ENCODE results near the gene PPP1R9B.
A peak's percentile ranks its signal among the peaks of the same experiment; 100 is the strongest.

Gene PPP1R9B

GRCh38 chr17:50161911-50162288, 11.4 kb upstream of the PPP1R9B start:
- H3K4ac ChIP-seq (ENCODE audit: low read length), result no peak overlapping the region
- no peak overlapping the region for H3K23ac ChIP-seq (ENCODE audit: low read depth, low read length, poor library complexity)
- peak overlapping the region; percentile 39 for H2BK120ac ChIP-seq (ENCODE audit: low read depth, low read length)
- H2AK5ac ChIP-seq (ENCODE audit: low read depth, low read length), result peak overlapping the region; percentile 25
- no peak overlapping the region for H3K27ac ChIP-seq (replicated peaks; ENCODE audit: low read length)
- peaks cover 9 to 11% of the 10 kb centered on the region in 2 donors for H3K4me1 ChIP-seq (ENCODE audit: control insufficient read depth in 2 of 2, insufficient read depth in 1 of 2, low read depth in 1 of 2, low read length in 2 of 2)
- peak overlapping the region in 1 of 2 donors; percentile 26 for H3K4me3 ChIP-seq (ENCODE audit: low read length in 2 of 2)
- H4K91ac ChIP-seq (ENCODE audit: low read depth, low read length, poor library complexity), result peak overlapping the region; percentile 48
- DNase-seq (ENCODE audit: low spot score), result no peak
- no peaks in the 10 kb centered on the region for H3K36me3 ChIP-seq (replicated peaks in 1 of 2; ENCODE audit: control insufficient read depth in 2 of 2, insufficient read depth in 2 of 2, low read length in 2 of 2)
- H3K79me1 ChIP-seq (ENCODE audit: low read depth, low read length), result no peaks in the 10 kb centered on the region
- peak overlapping the region; percentile 2 for H2BK12ac ChIP-seq (ENCODE audit: low read length)
- H4K8ac ChIP-seq (ENCODE audit: low read depth, low read length), result peak overlapping the region; percentile 0
- no CpG with 5 or more reads among the region's 16 CpGs for WGBS, 2 donors (ENCODE audit: extremely low coverage in 2 of 2, insufficient read length in 2 of 2, insufficient replicate concordance in 1 of 2)
- peak overlapping the region; percentile 88 for H3K18ac ChIP-seq (ENCODE audit: low read length)
- no peaks in the 10 kb centered on the region for H3K9me3 ChIP-seq (replicated peaks in 1 of 2; ENCODE audit: control insufficient read depth in 2 of 2, insufficient read depth in 1 of 2, low read depth in 1 of 2, low read length in 2 of 2)
- peak overlapping the region; percentile 40 for H3K14ac ChIP-seq (ENCODE audit: low read length)
- H3K27me3 ChIP-seq (ENCODE audit: control insufficient read depth in 3 of 3, insufficient read depth in 3 of 3, low read depth in 1 of 3, low read length in 3 of 3), result peaks cover 0 to under 1% (median 0%) of the 10 kb centered on the region in 3 experiments
- H3K9ac ChIP-seq (ENCODE audit: low read depth, low read length, poor library complexity), result peak overlapping the region; percentile 16
- peak overlapping the region; percentile 90 for H2AFZ ChIP-seq (ENCODE audit: low read length)
- no peak overlapping the region for H2BK5ac ChIP-seq (ENCODE audit: low read length)
- H3K4me2 ChIP-seq (ENCODE audit: insufficient read depth, low read length, poor library complexity, severe bottlenecking), result peak overlapping the region; percentile 69
- peak overlapping the region; percentile 86 for H2BK15ac ChIP-seq (ENCODE audit: low read length)

DNA sequence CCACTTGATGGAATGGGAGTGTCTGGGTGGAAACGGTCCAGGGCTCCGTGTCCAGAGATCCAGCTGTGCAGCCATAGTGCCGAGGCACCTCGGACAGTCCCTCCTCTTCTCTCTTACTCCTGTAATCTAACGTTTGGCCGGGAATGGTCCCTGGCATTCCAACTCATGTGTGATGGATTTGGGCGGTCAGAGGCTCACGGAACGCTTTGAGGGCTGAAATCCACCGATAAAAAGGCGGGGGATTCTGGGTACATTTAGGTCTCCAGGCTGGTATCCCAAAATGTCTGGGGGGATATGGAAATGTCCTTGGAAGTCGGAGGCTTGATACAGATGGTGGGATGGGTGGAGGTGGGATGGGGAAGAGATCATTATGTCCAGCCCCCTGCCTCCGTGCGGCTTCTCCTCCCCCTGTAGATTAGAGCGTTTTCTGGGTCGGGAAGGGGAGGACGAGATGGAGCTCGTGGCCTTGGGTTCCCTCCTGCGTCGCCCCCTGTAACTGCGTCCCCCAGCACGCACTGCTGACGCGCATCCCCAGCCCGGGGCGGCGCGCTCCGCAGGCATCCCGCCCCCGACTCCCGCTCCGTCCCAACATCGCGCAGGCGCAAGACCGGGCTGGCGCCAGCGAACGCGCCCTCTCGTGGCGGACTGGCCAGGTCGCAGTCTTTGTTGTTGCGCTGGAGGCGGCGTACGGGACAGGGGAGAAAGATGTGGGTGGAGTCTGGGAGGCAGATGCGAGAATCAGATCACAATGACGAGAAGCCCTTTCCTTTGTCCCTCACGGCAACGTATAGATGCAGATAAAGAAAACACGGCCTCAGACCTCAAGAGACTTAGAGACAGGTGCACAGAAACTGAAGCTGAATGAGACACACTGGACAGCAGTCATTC, 10.8 kb upstream of the PPP1R9B start:
- Histone ChIP-seq H4K91ac (ENCODE audit: low read depth, low read length, poor library complexity) (peak overlapping the region; percentile 19), H3K18ac (ENCODE audit: low read length) (peak overlapping the region; percentile 88), H3K9ac (ENCODE audit: low read depth, low read length, poor library complexity) (peak overlapping the region; percentile 82), H2BK5ac (ENCODE audit: low read length) (no peak overlapping the region), H4K8ac (ENCODE audit: low read depth, low read length) (peak overlapping the region; percentile 0), H2BK12ac (ENCODE audit: low read length) (peak overlapping the region; percentile 2), H3K36me3 (replicated peaks in 1 of 2; ENCODE audit: control insufficient read depth in 2 of 2, insufficient read depth in 2 of 2, low read length in 2 of 2) (no peaks in the 10 kb centered on the region), H2BK15ac (ENCODE audit: low read length) (peak overlapping the region; percentile 86), H3K4me2 (ENCODE audit: insufficient read depth, low read length, poor library complexity, severe bottlenecking) (peak overlapping the region; percentile 69), H3K4me3 (ENCODE audit: low read length in 2 of 2) (peak overlapping the region; percentile 50 to 74), H2AFZ (ENCODE audit: low read length) (peak overlapping the region; percentile 90), H2AK5ac (ENCODE audit: low read depth, low read length) (no peak overlapping the region), H3K4ac (ENCODE audit: low read length) (no peak overlapping the region), H3K27ac (replicated peaks; ENCODE audit: low read length) (no peak overlapping the region), H3K4me1 (ENCODE audit: control insufficient read depth in 2 of 2, insufficient read depth in 1 of 2, low read depth in 1 of 2, low read length in 2 of 2) (peaks cover 9 to 11% of the 10 kb centered on the region in 2 donors), H3K9me3 (replicated peaks in 1 of 2; ENCODE audit: control insufficient read depth in 2 of 2, insufficient read depth in 1 of 2, low read depth in 1 of 2, low read length in 2 of 2) (no peaks in the 10 kb centered on the region), H3K27me3 (ENCODE audit: control insufficient read depth in 3 of 3, insufficient read depth in 3 of 3, low read depth in 1 of 3, low read length in 3 of 3) (no peaks in the 10 kb centered on the region), H2BK120ac (ENCODE audit: low read depth, low read length) (no peak overlapping the region), H3K23ac (ENCODE audit: low read depth, low read length, poor library complexity) (peak overlapping the region; percentile 36), H3K14ac (ENCODE audit: low read length) (no peak overlapping the region), H3K79me1 (ENCODE audit: low read depth, low read length) (no peaks in the 10 kb centered on the region)
- peak; percentile 94 for DNase-seq (ENCODE audit: low spot score)
- WGBS, 2 donors (ENCODE audit: extremely low coverage in 2 of 2, insufficient read length in 2 of 2, insufficient replicate concordance in 1 of 2), result no CpG with 5 or more reads among the region's 53 CpGs

DNA sequence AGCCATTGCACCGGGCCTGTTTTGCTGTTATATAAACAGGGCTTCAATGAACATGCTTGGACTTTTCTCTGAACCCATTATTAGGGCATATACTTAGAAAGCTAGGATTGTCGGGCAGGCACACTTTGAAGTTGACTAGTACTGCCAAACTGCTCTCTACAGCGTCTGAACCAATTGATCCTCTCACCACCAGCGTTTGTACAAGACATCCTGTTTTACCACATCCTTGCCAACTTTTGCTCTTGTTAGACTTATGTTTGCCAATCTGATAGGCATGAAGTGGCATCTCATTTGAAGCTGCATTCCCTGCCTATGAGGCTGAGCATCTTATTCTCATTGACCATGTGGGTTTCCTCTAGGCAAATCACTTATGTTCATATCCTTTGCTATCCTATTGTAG, 7.4 kb upstream of the PPP1R9B start:
- Histone ChIP-seq H3K79me1 (ENCODE audit: low read depth, low read length) (no peaks in the 10 kb centered on the region), H2BK120ac (ENCODE audit: low read depth, low read length) (no peak overlapping the region), H3K36me3 (replicated peaks in 1 of 2; ENCODE audit: control insufficient read depth in 2 of 2, insufficient read depth in 2 of 2, low read length in 2 of 2) (no peaks in the 10 kb centered on the region), H4K91ac (ENCODE audit: low read depth, low read length, poor library complexity) (no peak overlapping the region), H3K4me3 (ENCODE audit: low read length in 2 of 2) (no peak overlapping the region), H3K9me3 (replicated peaks in 1 of 2; ENCODE audit: control insufficient read depth in 2 of 2, insufficient read depth in 1 of 2, low read depth in 1 of 2, low read length in 2 of 2) (no peaks in the 10 kb centered on the region), H3K4ac (ENCODE audit: low read length) (no peak overlapping the region), H2AFZ (ENCODE audit: low read length) (no peak overlapping the region), H3K23ac (ENCODE audit: low read depth, low read length, poor library complexity) (no peak overlapping the region), H2BK5ac (ENCODE audit: low read length) (no peak overlapping the region), H3K27me3 (ENCODE audit: control insufficient read depth in 3 of 3, insufficient read depth in 3 of 3, low read depth in 1 of 3, low read length in 3 of 3) (no peaks in the 10 kb centered on the region), H2AK5ac (ENCODE audit: low read depth, low read length) (no peak overlapping the region), H3K14ac (ENCODE audit: low read length) (no peak overlapping the region), H3K4me2 (ENCODE audit: insufficient read depth, low read length, poor library complexity, severe bottlenecking) (no peak overlapping the region), H3K9ac (ENCODE audit: low read depth, low read length, poor library complexity) (no peak overlapping the region), H3K18ac (ENCODE audit: low read length) (no peak overlapping the region), H4K8ac (ENCODE audit: low read depth, low read length) (no peak overlapping the region), H2BK12ac (ENCODE audit: low read length) (no peak overlapping the region), H3K4me1 (ENCODE audit: control insufficient read depth in 2 of 2, insufficient read depth in 1 of 2, low read depth in 1 of 2, low read length in 2 of 2) (peaks cover 7 to 16% of the 10 kb centered on the region in 2 donors), H2BK15ac (ENCODE audit: low read length) (no peak overlapping the region), H3K27ac (replicated peaks; ENCODE audit: low read length) (no peak overlapping the region)
- no peak for DNase-seq (ENCODE audit: low spot score)
- WGBS, 2 donors (ENCODE audit: extremely low coverage in 2 of 2, insufficient read length in 2 of 2, insufficient replicate concordance in 1 of 2), result no CpG with 5 or more reads among the region's 4 CpGs

DNA sequence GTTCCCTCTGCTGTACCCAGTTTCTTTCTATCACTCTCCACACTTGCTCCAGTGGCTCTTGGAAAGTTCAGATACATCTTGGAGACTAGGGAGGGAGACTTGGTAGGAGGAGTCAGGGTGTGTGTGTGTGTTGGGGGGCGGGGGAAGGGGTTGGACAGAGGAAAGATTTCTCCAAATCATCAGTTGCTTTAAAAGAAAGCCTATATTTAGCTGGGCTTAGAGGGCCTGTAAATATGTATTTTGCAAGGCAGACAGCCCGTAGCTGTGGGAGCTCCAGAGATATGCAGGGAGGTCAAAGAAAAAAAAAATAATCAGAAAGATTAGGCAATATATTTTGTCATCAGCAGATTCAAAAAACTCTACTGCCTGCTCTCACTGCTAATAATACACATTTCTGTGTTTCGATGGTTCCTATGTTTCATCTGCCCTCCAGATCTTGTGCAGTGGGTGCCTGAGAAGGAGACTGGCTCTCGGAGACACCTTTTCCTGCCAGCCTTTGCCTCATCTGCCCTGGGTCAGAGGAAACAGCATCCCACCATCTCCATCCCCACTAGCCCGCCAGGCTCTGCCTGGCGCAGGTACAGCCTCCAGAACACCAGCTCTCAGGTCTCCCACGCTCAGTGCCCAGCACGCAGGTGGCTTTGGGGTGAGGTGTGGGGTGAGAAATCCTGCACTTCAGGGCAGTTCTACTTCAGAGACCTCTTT, 4.8 kb upstream of the PPP1R9B start:
- WGBS, 2 donors (ENCODE audit: extremely low coverage in 2 of 2, insufficient read length in 2 of 2, insufficient replicate concordance in 1 of 2), result no CpG with 5 or more reads among the region's 8 CpGs
- H3K4me1 ChIP-seq (ENCODE audit: control insufficient read depth in 2 of 2, insufficient read depth in 1 of 2, low read depth in 1 of 2, low read length in 2 of 2), result peaks cover 5% of the 10 kb centered on the region in 2 donors
- H4K8ac ChIP-seq (ENCODE audit: low read depth, low read length), result no peak overlapping the region
- no peaks in the 10 kb centered on the region for H3K9me3 ChIP-seq (replicated peaks in 1 of 2; ENCODE audit: control insufficient read depth in 2 of 2, insufficient read depth in 1 of 2, low read depth in 1 of 2, low read length in 2 of 2)
- H3K14ac ChIP-seq (ENCODE audit: low read length), result no peak overlapping the region
- peak overlapping the region; percentile 7 for H3K18ac ChIP-seq (ENCODE audit: low read length)
- no peak overlapping the region for H4K91ac ChIP-seq (ENCODE audit: low read depth, low read length, poor library complexity)
- no peak overlapping the region for H2BK12ac ChIP-seq (ENCODE audit: low read length)
- no peak overlapping the region for H2BK5ac ChIP-seq (ENCODE audit: low read length)
- H3K4ac ChIP-seq (ENCODE audit: low read length), result no peak overlapping the region
- H2BK120ac ChIP-seq (ENCODE audit: low read depth, low read length), result no peak overlapping the region
- H3K4me2 ChIP-seq (ENCODE audit: insufficient read depth, low read length, poor library complexity, severe bottlenecking), result no peak overlapping the region
- H3K79me1 ChIP-seq (ENCODE audit: low read depth, low read length), result no peaks in the 10 kb centered on the region
- H3K36me3 ChIP-seq (replicated peaks in 1 of 2; ENCODE audit: control insufficient read depth in 2 of 2, insufficient read depth in 2 of 2, low read length in 2 of 2), result no peaks in the 10 kb centered on the region
- peak overlapping the region; percentile 74 for H2AFZ ChIP-seq (ENCODE audit: low read length)
- H3K23ac ChIP-seq (ENCODE audit: low read depth, low read length, poor library complexity), result no peak overlapping the region
- no peak overlapping the region for H2AK5ac ChIP-seq (ENCODE audit: low read depth, low read length)
- H3K4me3 ChIP-seq (ENCODE audit: low read length in 2 of 2), result no peak overlapping the region
- no peaks in the 10 kb centered on the region for H3K27me3 ChIP-seq (ENCODE audit: control insufficient read depth in 3 of 3, insufficient read depth in 3 of 3, low read depth in 1 of 3, low read length in 3 of 3)
- no peak overlapping the region for H3K9ac ChIP-seq (ENCODE audit: low read depth, low read length, poor library complexity)
- no peak for DNase-seq (ENCODE audit: low spot score)
- H3K27ac ChIP-seq (replicated peaks; ENCODE audit: low read length), result no peak overlapping the region
- no peak overlapping the region for H2BK15ac ChIP-seq (ENCODE audit: low read length)

Data from neuronal stem cell (in vitro differentiated cells).